ENCODE data around the gene DMP1.

DMP1 gene

DNA sequence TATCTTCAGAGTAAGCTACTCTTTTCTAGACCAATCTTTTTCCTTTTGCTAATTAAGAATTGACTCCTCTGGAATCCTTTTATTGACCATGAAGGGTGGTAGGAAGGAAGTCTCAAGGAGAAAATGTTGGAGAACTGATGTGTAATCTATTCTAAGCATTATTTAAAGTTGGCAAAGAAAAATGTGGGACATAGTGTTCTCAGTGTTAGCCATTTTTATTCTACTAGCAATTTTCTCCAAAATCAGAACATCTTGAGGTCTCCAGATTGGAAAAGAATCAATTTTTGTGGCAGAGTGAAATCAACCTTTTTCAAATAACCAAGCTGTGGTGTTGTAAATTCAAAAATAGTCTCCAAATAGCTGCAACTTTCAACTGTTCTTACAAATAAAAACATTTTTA lies 18.4 kb upstream of the DMP1 start:
- Histone ChIP-seq H3K9me3 (replicated peaks in 1 of 11) (no peaks in the 10 kb centered on the region), H3K4me3 (no peak overlapping the region), H3K9ac (no peak overlapping the region), H3K4me1 (no peaks in the 10 kb centered on the region), H4K20me1 (no peaks in the 10 kb centered on the region), H3K27ac (no peak overlapping the region), H3K4me2 (no peak overlapping the region), H3K36me3 (no peaks in the 10 kb centered on the region), H3K27me3 (no peaks in the 10 kb centered on the region)
- TF ChIP-seq Cebpa-rat (IDR thresholded peaks at IDR 0.05) = no peak

DNA sequence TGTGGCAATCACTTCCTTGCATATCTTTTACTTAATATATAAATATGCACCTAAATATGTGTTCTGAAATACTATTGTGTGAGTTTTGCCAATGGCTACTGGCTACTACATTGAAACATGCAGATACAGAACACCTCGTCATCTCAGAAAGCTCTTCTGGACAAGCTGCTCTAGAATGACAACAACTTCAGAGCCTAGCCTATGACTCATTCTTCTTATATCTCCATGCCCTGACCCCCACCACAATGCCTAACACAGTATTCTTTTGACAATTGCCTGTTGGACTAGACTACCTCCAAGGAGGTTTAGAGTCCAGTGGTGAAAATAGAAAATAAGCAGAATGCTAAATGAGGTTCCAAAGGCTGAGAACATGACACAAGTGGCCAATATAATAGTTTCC lies 17.6 kb upstream of the DMP1 start:
- Histone ChIP-seq H3K9me3 (replicated peaks in 1 of 11) (no peaks in the 10 kb centered on the region), H3K27me3 (no peaks in the 10 kb centered on the region), H3K36me3 (no peaks in the 10 kb centered on the region), H3K9ac (no peak overlapping the region), H3K4me2 (no peak overlapping the region), H3K4me1 (no peaks in the 10 kb centered on the region), H3K27ac (no peak overlapping the region), H4K20me1 (no peaks in the 10 kb centered on the region), H3K4me3 (no peak overlapping the region)
- no peak for TF ChIP-seq Cebpa-rat (IDR thresholded peaks at IDR 0.05)

DNA sequence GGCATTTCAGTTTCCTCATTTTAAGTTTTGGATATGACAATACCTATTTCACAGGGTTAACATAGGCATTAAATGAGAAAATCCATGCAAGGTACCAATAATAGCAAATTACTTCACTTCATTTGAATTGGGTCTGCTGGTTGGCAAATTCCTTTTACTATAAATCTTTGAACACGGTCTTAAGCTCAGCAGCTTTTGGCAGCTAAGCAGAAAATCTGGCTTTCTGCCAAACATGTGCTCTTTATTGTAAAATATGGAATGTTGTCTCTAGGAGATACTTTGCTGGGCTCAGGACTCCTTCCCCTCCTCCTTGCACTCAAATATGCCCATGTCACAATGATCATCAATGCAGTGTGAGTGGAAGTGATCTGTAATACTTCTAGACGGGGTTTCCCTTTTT lies 16.8 kb upstream of the DMP1 start:
- H3K4me2 ChIP-seq = no peak overlapping the region
- no peaks in the 10 kb centered on the region for H3K36me3 ChIP-seq
- no peak overlapping the region for H3K4me3 ChIP-seq
- no peak overlapping the region for H3K27ac ChIP-seq
- no peaks in the 10 kb centered on the region for H3K4me1 ChIP-seq
- H3K27me3 ChIP-seq = no peaks in the 10 kb centered on the region
- no peaks in the 10 kb centered on the region for H3K9me3 ChIP-seq (replicated peaks in 1 of 11)
- no peak overlapping the region for H3K9ac ChIP-seq
- no peaks in the 10 kb centered on the region for H4K20me1 ChIP-seq
- no peak for TF ChIP-seq Cebpa-rat (IDR thresholded peaks at IDR 0.05)

DNA sequence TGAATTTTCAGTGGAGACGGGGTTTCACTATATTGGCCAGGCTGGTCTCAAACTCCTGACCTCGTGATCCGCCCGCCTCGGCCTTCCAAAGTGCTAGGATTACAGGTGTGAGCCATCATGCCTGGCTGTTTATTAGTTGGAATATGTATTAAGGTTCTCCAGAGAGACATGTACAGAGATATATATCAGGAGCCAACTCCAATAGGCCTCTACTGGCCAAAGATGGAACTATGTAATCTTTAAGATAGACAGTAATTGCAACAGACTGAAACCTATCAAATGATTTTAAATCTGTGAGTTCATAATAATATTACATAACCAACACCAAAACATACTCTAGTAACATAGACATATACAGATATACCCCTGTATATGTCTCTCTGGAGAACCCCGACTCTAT lies 5.8 kb upstream of the DMP1 start:
- Histone ChIP-seq H3K27ac (no peak overlapping the region), H3K4me3 (no peak overlapping the region), H3K4me1 (no peaks in the 10 kb centered on the region), H3K27me3 (no peaks in the 10 kb centered on the region), H3K9ac (no peak overlapping the region), H4K20me1 (no peaks in the 10 kb centered on the region), H3K4me2 (no peak overlapping the region), H3K36me3 (no peaks in the 10 kb centered on the region), H3K9me3 (replicated peaks in 1 of 11) (peaks cover 0 to 4% (median 0%) of the 10 kb centered on the region in 11 experiments; a peak in 4 of 22 replicates)
- no peak for TF ChIP-seq Cebpa-rat (IDR thresholded peaks at IDR 0.05)

DNA sequence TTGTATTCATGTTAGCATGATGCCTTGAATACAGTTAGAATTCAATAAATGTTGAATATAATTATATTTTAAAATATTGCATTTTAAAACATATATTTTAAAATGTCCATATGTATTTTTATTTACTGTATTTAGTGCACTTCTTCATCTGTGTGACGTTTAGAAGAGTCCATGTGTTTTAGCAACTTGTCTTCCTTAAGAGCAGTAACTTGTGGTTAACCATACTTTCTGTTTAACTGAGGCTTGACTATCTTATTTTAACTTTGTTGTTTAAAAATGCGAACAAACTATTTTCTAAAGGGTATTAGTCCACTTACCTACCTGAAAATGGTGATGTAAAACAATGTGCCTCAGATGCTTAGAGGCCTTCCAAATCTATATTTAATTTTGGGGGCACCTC lies 858 bp downstream of the DMP1 start:
- no peaks in the 10 kb centered on the region for H3K4me1 ChIP-seq
- no peak overlapping the region for H3K4me2 ChIP-seq
- no peak for TF ChIP-seq Cebpa-rat (IDR thresholded peaks at IDR 0.05)
- no peaks in the 10 kb centered on the region for H3K9me3 ChIP-seq (replicated peaks in 1 of 11)
- no peaks in the 10 kb centered on the region for H3K36me3 ChIP-seq
- H4K20me1 ChIP-seq = no peaks in the 10 kb centered on the region
- H3K27ac ChIP-seq = no peak overlapping the region
- H3K9ac ChIP-seq = no peak overlapping the region
- H3K4me3 ChIP-seq = no peak overlapping the region
- H3K27me3 ChIP-seq = no peaks in the 10 kb centered on the region

DNA sequence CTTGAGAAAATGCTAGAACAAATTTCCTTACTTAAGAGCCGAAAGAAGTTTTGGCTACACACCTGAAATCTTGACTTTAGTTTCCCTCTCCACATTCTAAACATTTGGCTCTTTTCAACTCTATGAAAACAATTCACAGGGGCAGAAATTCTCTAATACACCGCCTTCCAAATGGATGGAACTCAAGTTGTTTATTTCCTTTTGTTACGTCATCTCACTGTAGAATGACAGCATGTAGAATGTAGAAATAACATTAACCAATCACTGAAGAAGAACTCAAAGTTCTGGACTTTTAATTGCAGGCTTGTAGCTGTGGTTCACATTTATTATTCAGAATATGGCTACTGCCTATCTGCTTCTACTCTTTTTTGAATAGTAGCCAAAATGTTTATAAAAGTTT lies 1.9 kb downstream of the DMP1 start:
- H3K9ac ChIP-seq = no peak overlapping the region
- H3K4me3 ChIP-seq = no peak overlapping the region
- H3K9me3 ChIP-seq (replicated peaks in 1 of 11) = no peaks in the 10 kb centered on the region
- no peak overlapping the region for H3K27ac ChIP-seq
- no peak overlapping the region for H3K4me2 ChIP-seq
- TF ChIP-seq Cebpa-rat (IDR thresholded peaks at IDR 0.05) = no peak
- no peaks in the 10 kb centered on the region for H3K4me1 ChIP-seq
- H3K36me3 ChIP-seq = no peaks in the 10 kb centered on the region
- no peaks in the 10 kb centered on the region for H4K20me1 ChIP-seq
- no peaks in the 10 kb centered on the region for H3K27me3 ChIP-seq

DNA sequence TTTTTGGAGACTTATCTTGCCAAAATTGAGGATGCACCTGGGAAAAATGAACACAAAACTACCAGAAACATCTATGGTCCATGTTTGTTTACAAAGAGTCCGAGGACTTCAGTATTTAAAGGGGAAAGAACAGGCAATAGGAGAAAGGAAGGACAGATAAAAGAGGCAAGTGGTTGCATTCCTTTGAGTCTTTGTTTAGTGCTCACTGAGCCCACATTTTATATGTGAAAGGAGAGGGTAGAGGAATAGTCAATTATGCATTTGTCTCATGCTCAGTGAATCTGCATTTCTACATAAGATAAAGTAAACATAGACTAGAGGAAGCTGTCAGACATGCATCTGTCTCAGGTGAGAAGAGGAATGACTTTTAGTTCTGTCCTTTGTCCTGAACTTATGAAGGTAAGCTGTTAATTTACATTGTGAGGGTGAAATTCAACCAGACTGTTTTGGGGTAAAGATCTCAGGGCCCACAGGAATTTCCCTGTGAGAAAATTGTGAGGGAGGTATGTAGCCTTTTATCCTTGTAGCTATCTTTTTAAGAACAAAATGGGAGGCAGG lies 4.5 kb downstream of the DMP1 start:
- H3K4me1 ChIP-seq = no peaks in the 10 kb centered on the region
- no peak overlapping the region for H3K27ac ChIP-seq
- H4K20me1 ChIP-seq = no peaks in the 10 kb centered on the region
- no peak overlapping the region for H3K9ac ChIP-seq
- H3K36me3 ChIP-seq = no peaks in the 10 kb centered on the region
- TF ChIP-seq Cebpa-rat (IDR thresholded peaks at IDR 0.05) = no peak
- no peak overlapping the region for H3K4me3 ChIP-seq
- H3K9me3 ChIP-seq (replicated peaks in 1 of 11) = no peaks in the 10 kb centered on the region
- H3K27me3 ChIP-seq = no peaks in the 10 kb centered on the region
- H3K4me2 ChIP-seq = no peak overlapping the region

DNA sequence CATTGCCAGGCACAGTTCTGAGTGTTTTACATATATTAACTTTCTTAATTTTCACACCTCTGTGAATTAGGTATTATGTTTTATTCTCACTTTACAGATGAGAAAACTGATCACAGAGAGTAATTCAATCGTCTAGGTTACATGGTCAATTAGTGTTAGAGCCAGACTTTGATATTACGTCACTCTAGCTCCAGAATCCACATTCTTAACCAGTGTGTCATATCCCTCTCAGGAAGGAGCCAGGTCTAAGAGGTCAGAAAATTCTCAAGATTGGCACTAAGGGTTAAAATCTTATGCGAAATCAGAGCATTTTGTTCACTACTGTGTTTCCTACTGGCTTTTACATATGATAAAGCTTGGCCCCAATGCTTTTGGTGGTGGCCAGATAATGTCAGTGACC lies 7.4 kb downstream of the DMP1 start:
- Histone ChIP-seq H3K36me3 (no peaks in the 10 kb centered on the region), H3K27ac (no peak overlapping the region), H4K20me1 (no peaks in the 10 kb centered on the region), H3K4me2 (no peak overlapping the region), H3K9me3 (replicated peaks in 1 of 11) (peaks cover 0 to 9% (median 0%) of the 10 kb centered on the region in 11 experiments; a peak in 1 of 22 replicates), H3K4me3 (no peak overlapping the region), H3K27me3 (no peaks in the 10 kb centered on the region), H3K9ac (no peak overlapping the region), H3K4me1 (no peaks in the 10 kb centered on the region)
- TF ChIP-seq Cebpa-rat (IDR thresholded peaks at IDR 0.05) = no peak

DNA sequence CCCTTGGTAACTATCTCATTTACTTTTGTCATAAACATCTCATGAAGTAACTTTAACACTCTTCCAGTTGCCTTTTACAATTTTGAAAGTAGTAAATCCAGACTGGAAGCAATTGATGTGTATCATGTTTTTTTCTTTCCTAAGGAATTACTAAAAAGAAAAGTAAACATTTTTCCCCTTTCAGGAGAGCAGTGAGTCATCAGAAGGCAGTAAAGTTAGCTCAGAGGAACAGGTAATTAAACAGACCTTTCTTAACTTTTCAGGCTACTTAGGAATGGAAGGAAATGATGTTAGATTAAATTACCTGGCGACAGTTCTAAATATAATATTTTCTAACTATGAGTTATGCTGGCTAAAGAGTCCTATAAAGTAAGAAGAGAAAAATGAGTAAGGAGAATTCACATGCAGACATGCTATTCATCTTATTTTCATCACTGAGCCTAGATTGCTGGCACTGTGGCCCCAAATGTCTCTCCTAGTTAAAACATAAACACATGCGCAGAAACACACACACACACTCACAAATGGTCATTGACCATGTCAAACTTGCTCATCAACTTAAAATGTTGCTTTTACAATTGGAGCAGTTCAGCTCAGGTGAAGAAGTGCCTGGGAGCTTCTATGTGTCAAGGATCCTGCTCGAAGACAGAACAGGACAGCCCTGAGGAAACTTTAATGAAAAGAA lies 9.3 kb downstream of the DMP1 start:
- Histone ChIP-seq H3K27me3 (no peaks in the 10 kb centered on the region), H3K4me2 (no peak overlapping the region), H4K20me1 (no peaks in the 10 kb centered on the region), H3K4me3 (no peak overlapping the region), H3K9ac (no peak overlapping the region), H3K9me3 (replicated peaks in 1 of 11) (peaks cover 0 to 9% (median 0%) of the 10 kb centered on the region in 11 experiments; a peak in 1 of 22 replicates), H3K36me3 (no peaks in the 10 kb centered on the region), H3K27ac (no peak overlapping the region), H3K4me1 (no peaks in the 10 kb centered on the region)
- TF ChIP-seq Cebpa-rat (IDR thresholded peaks at IDR 0.05) = no peak

DNA sequence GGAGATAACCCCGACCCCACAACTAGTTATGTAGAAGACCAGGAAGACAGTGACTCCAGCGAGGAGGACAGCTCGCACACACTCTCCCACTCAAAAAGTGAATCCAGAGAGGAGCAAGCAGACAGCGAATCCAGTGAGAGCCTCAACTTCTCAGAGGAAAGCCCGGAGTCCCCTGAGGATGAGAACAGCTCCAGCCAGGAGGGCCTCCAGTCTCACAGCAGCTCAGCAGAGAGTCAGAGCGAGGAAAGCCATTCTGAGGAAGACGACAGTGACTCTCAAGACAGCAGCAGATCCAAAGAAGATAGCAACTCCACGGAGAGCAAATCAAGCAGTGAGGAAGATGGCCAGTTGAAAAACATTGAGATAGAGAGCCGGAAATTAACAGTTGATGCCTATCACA lies 12.8 kb downstream of the DMP1 start:
- Histone ChIP-seq H3K9me3 (replicated peaks in 1 of 11) (peaks cover 0 to 9% (median 0%) of the 10 kb centered on the region in 11 experiments; a peak in 1 of 22 replicates), H3K4me2 (no peak overlapping the region), H3K27me3 (no peaks in the 10 kb centered on the region), H3K36me3 (no peaks in the 10 kb centered on the region), H4K20me1 (no peaks in the 10 kb centered on the region), H3K27ac (no peak overlapping the region), H3K4me3 (no peak overlapping the region), H3K9ac (no peak overlapping the region), H3K4me1 (no peaks in the 10 kb centered on the region)
- TF ChIP-seq Cebpa-rat (IDR thresholded peaks at IDR 0.05) = no peak
